Neuron (in vitro differentiated cells): ENCODE results near the gene ADGRB3.

Experiments used
- H2AFZ ChIP-seq: one replicate; pipeline ENCODE4 v1.6.1; 2013; ENCODE audit warnings: low read depth, mild to moderate bottlenecking, inconsistent platforms, low read length, moderate library complexity
- H3K27me3 ChIP-seq: one replicate; pipeline ENCODE4 v1.6.1; 2013; ENCODE audit warnings: low read length; ENCODE audit not compliant: insufficient read depth
- H3K36me3 ChIP-seq: one replicate; pipeline ENCODE4 v1.6.1; 2013; ENCODE audit warnings: low read length; ENCODE audit not compliant: insufficient read depth
- H3K4me1 ChIP-seq: one replicate; pipeline ENCODE4 v1.6.1; 2013; ENCODE audit warnings: low read length; ENCODE audit not compliant: insufficient read depth
- H3K4me3 ChIP-seq: 2 replicates; pipeline ENCODE4 v1.5.1; 2013; ENCODE audit warnings: mild to moderate bottlenecking, low read length, moderate library complexity
- H3K9me3 ChIP-seq: one replicate; pipeline ENCODE4 v1.6.1; 2013; ENCODE audit warnings: low read length

Gene ADGRB3

DNA sequence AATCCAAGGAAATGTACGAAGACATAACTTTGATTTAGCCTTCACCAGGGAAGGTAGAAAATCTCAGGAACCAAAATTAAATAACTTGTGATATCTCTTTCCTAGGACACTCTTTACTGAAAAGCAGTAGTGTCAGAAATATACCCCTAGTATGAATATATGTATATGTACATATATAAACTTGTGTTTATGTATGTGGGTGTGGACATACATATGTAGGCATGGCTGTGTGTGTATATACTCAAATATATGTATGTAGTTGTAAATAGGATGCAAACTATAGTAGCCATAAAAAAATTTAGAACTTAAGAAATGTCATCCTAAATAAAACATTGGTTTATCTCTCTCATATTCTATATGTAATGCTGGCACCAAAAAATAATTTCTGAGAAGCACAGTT lies 500.8 kb downstream of the ADGRB3 start:
- peaks cover 4% of the 10 kb centered on the region for H3K4me1 ChIP-seq
- H3K9me3 ChIP-seq = no peaks in the 10 kb centered on the region

DNA sequence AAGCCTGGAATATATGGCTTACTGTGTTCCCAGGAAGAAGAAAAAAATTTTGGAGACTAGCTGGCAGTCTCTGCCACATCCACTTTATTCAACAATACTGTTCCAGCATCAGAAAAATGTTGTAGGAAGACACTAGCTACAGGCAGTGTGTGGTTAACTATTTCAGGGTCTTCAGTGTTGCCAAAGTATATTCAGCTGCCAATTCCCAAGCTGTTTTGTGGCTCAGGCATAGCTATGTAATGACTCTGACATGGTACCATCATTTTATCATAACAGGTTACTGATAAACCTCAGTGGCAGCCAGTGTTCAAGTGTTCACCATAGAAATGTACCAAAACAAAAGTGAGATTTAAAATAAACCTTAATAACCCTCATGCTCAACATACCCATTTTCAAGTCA lies 503.1 kb downstream of the ADGRB3 start:
- H3K27me3 ChIP-seq = no peaks in the 10 kb centered on the region
- no peaks in the 10 kb centered on the region for H3K36me3 ChIP-seq
- peaks cover 4% of the 10 kb centered on the region for H3K4me1 ChIP-seq
- H3K9me3 ChIP-seq = no peaks in the 10 kb centered on the region
- H2AFZ ChIP-seq = no peak overlapping the region
- no peak overlapping the region for H3K4me3 ChIP-seq

More for the DNA sequence above, 500.8 kb downstream of the ADGRB3 start:
- Histone ChIP-seq H3K36me3 (no peaks in the 10 kb centered on the region), H3K4me3 (no peak overlapping the region), H3K27me3 (no peaks in the 10 kb centered on the region), H2AFZ (no peak overlapping the region)

DNA sequence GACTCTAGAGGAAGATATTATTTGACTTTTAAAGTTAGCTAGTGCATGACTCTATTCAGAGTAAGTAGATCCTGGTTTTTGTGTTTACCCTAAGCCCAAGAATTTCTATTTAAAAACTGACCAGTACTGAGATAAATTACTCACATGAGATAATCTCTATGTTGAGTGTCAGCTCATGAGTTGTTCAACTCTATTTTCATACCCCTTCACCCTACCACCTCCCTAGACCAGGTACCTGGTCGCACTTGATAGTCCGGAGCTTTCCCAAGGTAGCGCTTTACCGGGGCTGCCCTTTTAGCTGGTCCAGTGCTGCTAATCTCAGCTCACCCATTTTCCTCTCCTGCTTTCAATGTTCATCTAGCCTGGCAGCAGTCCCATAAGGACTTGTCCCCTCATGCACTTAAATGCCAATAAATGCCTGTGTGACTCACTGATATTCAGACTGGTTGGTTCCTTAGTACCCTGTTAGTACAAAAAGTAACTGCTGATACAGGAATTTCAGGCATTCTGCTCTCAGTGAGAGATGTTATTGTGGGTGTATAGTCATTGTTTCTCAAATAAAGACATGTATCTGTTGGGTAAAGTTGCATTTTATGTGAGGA lies 503.9 kb downstream of the ADGRB3 start:
- H3K36me3 ChIP-seq = no peaks in the 10 kb centered on the region
- H3K9me3 ChIP-seq = no peaks in the 10 kb centered on the region
- no peak overlapping the region for H3K4me3 ChIP-seq
- H3K27me3 ChIP-seq = no peaks in the 10 kb centered on the region
- no peak overlapping the region for H2AFZ ChIP-seq
- H3K4me1 ChIP-seq = peaks cover 4% of the 10 kb centered on the region

DNA sequence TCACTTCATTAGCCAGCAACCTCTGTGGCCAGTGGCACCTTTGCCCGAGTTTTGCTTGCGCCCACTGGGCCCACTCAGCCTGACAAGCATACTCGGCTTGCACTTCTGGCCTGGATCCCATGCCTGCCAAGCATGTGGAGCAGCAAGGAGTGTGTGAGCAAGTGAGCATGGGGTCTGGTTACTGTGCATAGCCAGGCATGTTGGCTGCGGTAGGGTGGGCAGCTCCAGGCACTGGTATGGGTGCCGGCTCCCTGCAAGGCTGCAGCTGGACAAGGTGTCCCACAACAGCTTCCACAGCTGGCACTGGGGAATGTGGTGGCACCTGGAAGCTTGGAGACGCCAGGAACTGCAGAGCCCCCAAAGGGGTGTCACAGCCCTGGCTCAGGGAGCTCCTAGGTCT lies 510.0 kb downstream of the ADGRB3 start:
- peaks cover 6% of the 10 kb centered on the region for H3K9me3 ChIP-seq
- no peak overlapping the region for H3K4me3 ChIP-seq
- no peaks in the 10 kb centered on the region for H3K4me1 ChIP-seq
- no peaks in the 10 kb centered on the region for H3K27me3 ChIP-seq
- no peaks in the 10 kb centered on the region for H3K36me3 ChIP-seq
- H2AFZ ChIP-seq = no peak overlapping the region

DNA sequence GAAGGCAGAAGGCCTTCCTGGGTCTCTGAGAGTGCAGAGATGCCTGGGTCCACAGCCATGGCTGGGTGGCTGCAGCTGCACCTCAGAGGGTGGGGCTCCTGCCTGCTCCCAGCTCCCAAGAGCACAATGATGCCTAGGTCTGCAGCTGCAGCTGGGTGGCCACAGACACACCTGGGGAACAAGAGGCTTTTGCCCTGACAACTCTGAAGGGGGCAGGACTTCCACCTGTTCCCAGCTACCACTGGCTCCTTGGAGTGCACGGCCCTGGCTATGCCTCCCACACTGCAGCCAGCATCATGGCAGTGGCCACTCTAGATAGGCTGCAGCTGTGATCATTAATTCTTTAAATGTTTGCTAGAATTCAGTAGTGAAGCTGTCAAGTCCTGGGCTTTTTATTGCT lies 511.3 kb downstream of the ADGRB3 start:
- Histone ChIP-seq H3K9me3 (peaks cover 6% of the 10 kb centered on the region), H3K4me3 (no peak overlapping the region), H3K27me3 (no peaks in the 10 kb centered on the region), H3K36me3 (no peaks in the 10 kb centered on the region), H2AFZ (no peak overlapping the region), H3K4me1 (no peaks in the 10 kb centered on the region)

DNA sequence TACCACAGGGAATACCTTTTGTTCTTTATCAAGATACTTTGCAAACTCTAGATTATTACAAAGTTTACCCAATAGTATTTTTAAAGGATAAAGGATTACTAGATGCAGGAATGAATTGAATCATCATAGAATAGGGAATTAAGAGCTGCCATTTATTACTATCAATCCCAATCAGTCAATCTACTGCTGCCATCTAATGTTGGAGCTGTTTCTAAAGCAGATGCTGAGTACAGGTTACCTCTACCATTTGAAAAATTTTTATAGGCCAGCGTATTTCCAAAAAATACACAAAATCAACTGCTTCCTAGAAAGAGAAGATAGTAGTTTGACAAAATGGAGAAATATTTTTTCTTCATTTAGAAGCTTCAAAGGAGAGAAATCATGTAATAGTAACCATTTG lies 520.4 kb downstream of the ADGRB3 start:
- Histone ChIP-seq H3K4me3 (no peak overlapping the region), H3K36me3 (no peaks in the 10 kb centered on the region), H3K9me3 (no peaks in the 10 kb centered on the region), H3K27me3 (no peaks in the 10 kb centered on the region), H2AFZ (no peak overlapping the region), H3K4me1 (no peaks in the 10 kb centered on the region)

DNA sequence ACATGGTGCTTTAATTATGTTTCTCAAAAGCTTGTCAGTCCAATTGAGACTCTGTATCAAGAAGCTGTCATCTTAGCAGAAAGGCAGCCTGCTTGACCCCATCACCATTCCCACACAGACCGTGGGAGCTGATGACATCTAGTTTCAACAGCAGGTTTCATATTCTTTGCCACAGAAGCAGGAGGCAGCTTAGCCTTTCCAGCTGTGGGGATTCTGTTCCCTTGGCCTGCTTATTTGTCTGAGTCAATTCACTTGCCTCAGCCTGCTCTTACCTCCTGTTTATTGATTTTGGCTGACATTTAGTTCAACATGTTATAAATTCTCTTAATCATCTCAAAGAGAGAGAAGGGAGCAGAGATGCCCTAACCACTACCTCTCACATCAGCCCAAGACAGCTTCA lies 527.7 kb downstream of the ADGRB3 start:
- no peaks in the 10 kb centered on the region for H3K36me3 ChIP-seq
- H3K9me3 ChIP-seq = no peaks in the 10 kb centered on the region
- no peak overlapping the region for H3K4me3 ChIP-seq
- peaks cover 8% of the 10 kb centered on the region for H3K4me1 ChIP-seq
- no peak overlapping the region for H2AFZ ChIP-seq
- H3K27me3 ChIP-seq = no peaks in the 10 kb centered on the region

DNA sequence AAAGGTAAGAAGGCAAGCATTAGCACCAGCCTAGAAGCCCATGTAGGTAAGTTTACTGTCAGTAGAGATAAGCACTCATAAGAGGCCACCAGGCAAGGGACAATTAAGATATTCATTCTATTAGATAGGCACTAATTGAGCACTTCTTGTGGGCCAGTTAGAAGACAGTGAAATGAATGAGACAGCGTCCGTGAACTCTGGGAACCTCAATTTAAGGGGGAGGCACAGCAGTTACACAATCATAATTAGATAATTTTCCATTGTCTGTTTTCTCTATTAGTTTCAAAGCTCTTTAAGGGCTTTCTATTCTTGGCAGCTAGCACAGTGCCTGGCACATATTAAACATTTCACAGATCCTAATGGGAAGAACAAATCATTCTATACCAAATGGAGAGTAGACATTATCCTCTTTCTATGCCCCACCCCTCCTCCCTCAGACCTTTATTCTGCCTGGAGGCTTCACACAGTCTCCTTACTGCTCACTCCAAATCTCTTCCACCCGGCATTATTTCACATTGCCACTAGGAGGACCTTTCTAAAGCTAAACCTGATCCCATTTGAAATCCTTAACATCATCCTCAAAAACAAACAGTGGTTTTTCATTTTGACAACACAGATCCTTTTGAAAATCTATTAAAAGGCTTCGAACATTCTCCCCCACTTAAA lies 529.6 kb downstream of the ADGRB3 start:
- no peak overlapping the region for H2AFZ ChIP-seq
- no peak overlapping the region for H3K4me3 ChIP-seq
- H3K4me1 ChIP-seq = peaks cover 8% of the 10 kb centered on the region
- H3K27me3 ChIP-seq = no peaks in the 10 kb centered on the region
- no peaks in the 10 kb centered on the region for H3K36me3 ChIP-seq
- no peaks in the 10 kb centered on the region for H3K9me3 ChIP-seq

DNA sequence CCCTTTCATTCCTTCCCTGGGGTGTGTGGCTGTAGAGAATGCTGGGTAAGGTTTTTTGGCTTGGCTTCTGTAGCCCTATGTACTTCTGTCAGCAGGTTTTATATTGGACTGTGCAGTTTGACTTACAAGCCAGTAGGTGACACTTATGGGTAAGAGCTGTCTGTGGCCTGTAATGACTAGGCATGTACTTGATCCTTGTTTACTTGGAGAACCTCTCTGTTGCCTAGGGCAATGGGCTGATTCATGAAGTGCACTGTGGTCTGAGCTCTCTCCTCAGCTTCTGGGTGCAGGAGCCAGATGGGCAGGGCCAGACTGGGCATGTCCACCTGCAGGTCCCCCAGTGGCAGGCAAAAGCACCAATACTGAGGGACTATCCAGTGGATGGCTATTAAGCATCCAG lies 544.6 kb downstream of the ADGRB3 start:
- no peak overlapping the region for H2AFZ ChIP-seq
- H3K4me1 ChIP-seq = no peaks in the 10 kb centered on the region
- H3K36me3 ChIP-seq = no peaks in the 10 kb centered on the region
- H3K9me3 ChIP-seq = no peaks in the 10 kb centered on the region
- H3K27me3 ChIP-seq = no peaks in the 10 kb centered on the region
- H3K4me3 ChIP-seq = no peak overlapping the region

DNA sequence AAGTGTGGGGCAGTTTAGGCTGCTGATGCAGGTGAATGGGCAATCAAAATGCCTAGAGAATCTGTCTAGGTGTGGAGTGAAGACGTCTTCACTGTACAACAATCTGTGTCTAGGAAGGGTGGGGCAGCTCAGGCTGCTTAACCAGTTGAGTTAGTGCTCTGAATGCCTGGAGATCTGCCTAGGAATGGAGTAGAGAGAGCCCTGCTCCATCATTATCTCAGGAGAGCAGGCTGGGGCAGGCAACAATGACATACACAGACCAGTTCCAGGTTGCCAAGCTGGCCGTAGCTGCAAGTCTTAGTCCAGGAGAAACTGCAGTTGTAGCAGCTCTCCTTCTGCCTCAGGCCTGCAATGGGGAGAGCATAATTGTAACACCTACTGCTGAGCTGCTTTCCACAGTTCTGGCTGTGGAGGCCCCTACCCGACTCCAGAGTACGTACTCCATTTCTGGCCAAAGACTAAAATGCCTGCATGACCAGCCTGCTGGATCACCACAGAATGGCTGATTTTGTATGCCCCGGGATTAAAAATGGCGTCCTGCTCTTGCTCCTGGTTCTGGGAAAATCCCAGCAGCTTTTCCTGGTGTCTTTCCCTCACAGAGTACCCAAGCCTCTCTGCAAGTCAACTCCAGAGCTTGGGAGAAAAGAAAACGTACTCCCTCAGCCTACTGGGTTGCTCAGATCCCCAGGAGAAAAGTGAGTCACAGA lies 545.4 kb downstream of the ADGRB3 start:
- no peaks in the 10 kb centered on the region for H3K4me1 ChIP-seq

DNA sequence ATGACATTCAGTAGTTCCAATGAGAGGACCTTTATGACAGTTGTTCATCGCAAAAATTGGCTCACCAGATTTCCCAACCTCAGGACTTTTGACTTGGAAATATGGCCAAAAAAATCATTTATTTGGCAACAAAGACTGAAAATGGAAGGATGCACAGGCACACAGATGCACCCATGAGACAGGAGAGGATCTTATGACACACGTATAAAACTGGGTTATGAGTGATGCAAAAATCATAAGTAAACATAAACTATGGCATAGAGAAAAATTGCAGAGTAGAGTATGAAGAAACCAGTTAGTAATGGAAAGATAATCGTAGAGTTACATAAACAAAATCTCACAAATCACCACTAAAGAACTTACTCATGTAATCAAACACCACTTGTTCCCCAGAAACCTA lies 546.9 kb downstream of the ADGRB3 start:
- Histone ChIP-seq H3K36me3 (no peaks in the 10 kb centered on the region), H3K9me3 (no peaks in the 10 kb centered on the region), H3K27me3 (no peaks in the 10 kb centered on the region), H2AFZ (no peak overlapping the region), H3K4me1 (no peaks in the 10 kb centered on the region), H3K4me3 (no peak overlapping the region)

More for the DNA sequence above, 545.4 kb downstream of the ADGRB3 start:
- Histone ChIP-seq H2AFZ (no peak overlapping the region), H3K9me3 (no peaks in the 10 kb centered on the region), H3K36me3 (no peaks in the 10 kb centered on the region), H3K27me3 (no peaks in the 10 kb centered on the region), H3K4me3 (no peak overlapping the region)

DNA sequence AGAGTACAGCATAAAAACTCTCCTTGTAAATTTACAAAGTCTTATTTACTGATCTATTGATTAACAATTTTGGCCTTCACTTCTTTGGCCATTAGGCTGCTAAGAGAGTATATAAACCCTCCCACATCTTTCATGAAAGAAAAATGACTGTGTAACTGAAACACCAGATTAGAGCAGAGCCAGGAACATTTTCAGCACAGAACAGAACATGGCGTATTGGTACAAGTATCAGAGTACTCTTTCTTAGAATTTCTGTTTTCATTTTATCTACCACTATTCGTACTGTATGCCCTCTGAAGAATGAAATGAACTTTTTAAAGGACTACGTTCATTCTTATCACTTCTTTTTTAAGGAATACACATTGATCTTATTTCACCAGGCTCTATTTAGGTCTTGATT lies 550.2 kb downstream of the ADGRB3 start:
- Histone ChIP-seq H3K4me3 (no peak overlapping the region), H3K36me3 (no peaks in the 10 kb centered on the region), H3K4me1 (no peaks in the 10 kb centered on the region), H3K9me3 (no peaks in the 10 kb centered on the region), H2AFZ (no peak overlapping the region), H3K27me3 (no peaks in the 10 kb centered on the region)

DNA sequence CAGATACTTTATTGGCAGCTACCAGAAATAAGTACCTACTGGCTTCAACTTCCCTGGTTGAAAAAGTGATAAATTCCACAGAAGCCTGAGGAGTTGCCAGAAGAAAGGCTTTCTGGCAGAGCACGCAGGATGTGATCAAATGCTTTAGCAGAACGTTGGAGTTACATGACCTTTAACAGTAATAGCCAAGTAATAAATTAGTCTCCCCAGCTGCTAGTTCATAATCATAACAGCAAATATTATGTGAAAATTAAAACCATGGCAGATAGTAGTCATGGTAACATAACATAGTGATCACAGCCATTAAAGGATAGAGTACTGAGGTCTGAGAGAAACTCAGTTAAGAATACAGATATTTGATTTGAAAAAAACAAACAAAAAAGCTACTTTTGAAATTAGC lies 567.7 kb downstream of the ADGRB3 start:
- Histone ChIP-seq H3K4me3 (no peak overlapping the region), H3K4me1 (no peaks in the 10 kb centered on the region), H3K27me3 (no peaks in the 10 kb centered on the region), H2AFZ (no peak overlapping the region), H3K36me3 (no peaks in the 10 kb centered on the region), H3K9me3 (no peaks in the 10 kb centered on the region)
